GM19328 (cell line): ENCODE measurements around the gene CFDP1.

Experiments
- ATAC-seq: cut with Tn5 transposase; IDR thresholded peaks from one replicate; pipeline ENCODE4 v1.9.1; 2021; ENCODE audit warnings: mild to moderate bottlenecking, moderate library complexity; ENCODE audit not compliant: unreplicated experiment

Gene CFDP1

DNA sequence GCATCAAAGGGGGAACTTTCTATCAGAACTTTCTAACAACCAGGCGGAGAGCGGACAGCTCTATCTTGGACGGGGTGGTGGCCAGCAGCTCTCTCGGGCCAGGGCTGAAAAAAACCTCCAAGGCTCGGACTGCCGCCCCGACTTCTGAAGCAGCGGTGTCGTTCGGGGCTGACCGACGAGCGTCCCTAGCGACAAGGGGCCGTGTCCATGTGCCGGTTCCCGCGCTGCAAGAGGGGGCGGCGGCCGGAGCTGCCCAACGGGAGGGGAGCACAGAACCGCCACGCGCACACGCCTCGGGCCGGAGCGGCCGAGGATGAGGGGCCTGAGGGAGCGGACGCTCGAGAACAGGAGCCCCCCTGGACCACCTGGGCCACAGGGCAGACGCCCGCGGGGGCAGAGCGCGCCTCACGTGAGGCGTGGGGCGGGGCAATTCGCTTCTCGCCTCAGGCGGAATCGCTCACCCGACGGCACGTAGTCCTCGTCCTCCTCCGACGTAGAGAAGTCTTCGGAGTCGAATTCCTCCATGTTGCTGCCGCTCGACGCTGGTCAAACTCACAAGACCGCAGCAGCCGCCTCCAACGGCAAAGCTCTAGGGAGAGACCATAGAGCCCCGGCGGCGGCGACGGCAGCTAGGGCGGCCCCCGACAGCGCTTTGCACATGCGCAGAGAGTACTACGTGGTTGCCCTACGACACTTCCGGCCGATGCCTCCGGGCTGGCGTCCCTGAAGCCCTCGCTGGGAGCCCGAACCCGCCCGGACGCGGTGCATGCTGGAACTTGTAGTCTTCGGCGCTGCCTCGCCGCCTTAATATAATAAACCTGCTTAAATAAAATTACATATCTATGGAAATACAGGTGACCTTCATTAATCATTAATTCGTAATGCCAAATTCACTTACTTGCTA lies at the start of gene CFDP1:
Gene CFDP1 (minus strand): TSS at position 676 of the 904 bp plus-strand sequence. CDS start 151 bp downstream, at position 525.
- peak; percentile 93 for ATAC-seq

DNA sequence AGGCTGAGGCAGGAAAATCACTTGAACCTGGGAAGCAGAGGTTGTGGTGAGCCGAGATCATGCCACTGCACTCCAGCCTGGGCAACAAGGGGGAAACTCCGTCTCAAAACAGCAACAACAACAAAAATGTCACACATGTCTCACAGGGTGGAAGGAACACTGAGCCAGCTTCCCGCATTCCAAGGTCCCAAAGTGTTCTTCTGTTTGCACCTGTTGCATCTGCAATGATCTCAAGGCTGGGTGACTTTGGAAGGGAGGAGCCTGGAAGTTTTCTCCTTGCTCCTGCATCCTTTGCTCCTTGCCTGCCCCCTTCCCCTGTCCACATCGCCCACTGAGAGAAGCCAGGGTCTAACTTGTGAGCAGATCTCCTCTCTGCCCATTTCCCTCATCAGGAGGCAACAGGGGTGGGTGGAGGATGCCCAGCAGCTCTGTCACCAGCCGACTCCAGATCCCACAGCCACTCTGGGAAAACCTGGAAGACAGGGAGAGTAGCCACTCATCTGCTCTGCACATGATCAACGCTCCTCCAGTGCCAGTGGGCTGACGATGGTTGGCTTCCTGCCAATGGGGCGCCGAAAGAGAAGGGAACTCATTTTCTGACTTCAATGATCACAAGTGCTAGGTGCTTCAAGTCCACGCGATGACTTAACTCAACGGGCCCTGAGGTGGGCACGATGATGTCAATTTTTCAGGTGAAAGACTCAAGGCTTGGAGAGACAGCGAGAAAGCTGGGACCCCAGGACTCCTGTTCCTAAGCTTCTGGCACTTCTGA lies 49.3 kb upstream of the CFDP1 start:
- no peak for ATAC-seq

DNA sequence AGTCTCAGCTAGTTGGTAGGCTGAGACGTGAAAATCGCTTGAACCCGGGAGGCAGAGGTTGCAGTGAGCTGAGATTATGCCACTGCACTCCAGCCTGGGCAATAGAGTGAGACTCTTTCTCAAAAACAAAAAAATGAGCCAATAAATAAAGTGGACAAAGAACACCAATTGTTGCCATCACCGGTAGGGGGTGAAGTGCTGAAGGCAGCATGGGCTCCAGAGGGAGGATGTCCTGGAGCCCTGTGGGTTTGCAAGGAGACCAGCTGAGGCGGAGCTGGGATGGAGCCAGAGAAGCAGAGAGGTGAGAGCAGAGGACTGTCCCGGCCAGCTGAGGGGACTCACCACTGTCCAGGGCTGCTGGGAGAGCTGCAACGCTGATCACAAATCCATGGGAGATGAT lies 48.2 kb upstream of the CFDP1 start:
- no peak for ATAC-seq

DNA sequence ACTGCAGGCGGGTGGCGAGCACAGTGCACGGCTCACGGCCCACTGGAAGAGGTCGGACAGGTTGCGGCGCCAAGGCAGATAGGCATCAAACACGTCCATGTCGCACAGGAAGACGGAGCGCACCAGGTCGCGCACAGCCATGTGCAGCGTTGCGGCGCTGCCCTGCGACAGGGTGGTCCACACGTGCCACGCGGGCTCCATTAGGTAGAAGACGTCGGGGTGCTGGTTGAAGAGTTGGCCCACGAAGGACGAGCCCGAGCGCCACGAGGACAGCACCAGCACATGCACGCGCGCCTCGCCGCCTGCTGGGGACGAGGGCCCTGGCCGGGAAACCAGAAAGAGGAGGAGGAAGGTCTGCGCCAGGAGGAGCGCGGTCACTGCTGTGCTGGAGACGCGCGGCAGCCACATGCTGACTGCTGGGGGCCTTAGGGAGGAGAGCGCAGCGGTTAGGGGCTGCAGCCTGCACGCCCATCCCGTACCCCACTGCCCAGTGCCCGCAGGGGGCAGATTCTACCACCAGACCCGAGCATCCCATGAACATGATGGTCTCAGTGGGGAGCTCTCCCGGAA lies 46.2 kb upstream of the CFDP1 start:
- no peak for ATAC-seq

DNA sequence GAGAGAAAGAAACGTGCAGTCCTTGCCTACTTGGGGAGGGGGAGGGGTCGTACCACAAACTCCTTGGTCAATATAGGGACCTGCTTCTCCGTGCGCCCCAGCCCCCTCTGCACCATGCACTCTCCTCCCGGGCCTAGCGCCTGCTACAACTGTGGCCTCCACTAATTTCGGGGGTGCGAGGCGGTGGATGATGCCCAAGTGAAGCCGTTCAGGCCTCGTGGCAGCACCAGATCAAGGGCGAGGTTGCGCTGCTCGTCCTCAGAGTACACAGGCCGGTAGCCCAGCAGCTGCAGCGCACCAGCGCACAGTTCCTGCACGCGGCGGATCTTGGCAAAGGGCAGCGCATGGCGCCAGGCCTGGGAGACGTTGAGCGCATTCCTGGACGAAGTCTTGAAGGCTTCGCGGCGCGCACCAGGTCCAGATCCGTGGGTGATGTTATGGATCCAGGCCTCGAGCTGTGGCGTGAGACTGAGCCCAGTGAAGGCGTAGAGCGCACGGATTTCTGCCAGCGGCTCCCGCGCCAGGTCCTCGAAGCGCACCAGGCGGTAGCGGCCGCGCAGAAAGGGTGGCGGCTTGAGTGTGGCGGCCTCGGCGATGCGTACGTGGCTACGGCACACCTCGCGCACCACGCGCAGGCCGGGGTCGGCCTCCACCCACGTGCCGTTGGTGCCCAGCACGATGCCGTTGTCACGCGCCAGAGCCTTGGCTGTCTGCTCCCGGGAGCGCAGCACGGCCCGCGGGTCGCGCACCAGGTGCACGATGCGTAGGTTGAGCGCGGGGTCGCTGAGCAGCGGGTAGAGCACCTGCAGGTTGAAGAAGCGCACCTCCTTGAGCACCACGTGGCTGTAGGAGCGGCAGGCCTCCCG lies 45.4 kb upstream of the CFDP1 start:
- ATAC-seq: no peak

DNA sequence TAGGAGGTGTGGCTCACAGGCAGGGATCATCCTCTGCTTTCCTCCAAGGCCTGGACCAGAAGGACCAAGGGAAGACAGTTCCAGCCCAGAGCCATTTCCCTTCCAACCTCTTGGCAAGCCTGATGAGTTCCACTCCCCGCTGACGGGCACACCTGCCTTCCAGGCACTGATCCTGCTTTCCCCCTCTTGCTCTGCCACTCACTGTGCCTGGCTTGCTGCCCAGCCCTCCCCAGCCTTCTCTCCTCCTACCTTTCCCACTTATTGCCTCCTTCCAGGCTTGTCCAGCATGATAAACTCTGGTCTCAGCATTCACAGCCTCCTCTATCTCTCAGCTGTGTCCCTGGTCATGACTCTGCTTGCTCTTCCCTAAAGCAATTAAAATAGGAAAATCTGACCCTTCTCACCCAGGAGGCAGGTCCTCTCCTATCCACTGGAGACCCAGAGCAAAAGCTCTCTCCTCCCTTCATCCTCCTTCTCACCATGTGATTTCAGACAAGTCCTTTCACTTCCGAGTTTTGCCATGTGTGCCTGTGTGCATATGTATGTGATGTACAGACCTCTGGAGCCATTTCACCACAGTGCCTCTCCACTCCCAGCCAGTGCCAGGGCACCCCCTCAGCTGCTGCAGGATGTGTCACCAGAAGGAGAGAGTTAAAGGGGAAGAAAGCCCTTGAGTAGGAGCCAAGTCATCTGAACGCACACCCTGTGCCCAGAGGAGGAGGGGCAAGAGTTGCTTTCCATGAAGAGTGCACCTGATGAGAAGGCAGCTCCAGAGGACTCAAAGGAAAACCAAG lies 44.6 kb upstream of the CFDP1 start:
- no peak for ATAC-seq

DNA sequence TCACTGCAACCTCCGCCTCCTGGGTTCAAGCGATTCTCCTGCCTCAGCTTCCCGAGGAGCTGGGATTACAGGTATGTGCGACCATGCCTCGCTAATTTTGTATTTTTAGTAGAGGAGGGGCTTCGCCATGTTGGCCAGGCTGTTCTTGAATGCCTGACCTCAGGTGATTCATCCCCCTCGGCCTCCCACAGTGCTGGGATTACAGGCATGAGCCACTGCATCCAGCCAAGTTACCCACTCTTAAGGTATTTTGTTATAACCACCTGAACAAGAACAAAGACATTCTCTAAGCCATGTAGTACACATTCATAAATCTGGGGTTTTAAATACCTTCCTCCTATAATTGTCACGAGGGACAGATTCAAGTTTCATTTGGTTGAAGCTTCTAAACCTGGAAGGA lies 43.5 kb upstream of the CFDP1 start:
- ATAC-seq: no peak

DNA sequence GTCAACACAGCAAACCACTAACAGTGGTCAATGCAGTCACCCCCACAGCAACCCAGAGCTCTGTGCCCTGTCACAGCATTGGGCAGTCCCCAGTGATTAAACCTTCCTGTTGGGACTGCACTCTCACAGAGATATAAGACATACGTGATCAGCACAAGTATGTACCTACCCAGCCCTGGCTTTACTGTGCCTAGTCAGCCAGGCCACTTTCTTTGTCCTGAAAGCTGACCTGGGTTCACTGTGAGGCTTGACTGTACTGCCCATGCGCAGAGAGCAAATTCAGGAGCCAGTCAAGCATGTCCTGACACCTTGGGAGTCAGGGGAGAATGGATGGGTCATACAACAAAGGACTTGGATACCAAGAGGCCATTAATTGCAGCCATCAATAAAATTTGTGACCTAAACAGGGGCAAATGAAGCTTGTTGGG lies 42.1 kb upstream of the CFDP1 start:
- ATAC-seq: no peak

DNA sequence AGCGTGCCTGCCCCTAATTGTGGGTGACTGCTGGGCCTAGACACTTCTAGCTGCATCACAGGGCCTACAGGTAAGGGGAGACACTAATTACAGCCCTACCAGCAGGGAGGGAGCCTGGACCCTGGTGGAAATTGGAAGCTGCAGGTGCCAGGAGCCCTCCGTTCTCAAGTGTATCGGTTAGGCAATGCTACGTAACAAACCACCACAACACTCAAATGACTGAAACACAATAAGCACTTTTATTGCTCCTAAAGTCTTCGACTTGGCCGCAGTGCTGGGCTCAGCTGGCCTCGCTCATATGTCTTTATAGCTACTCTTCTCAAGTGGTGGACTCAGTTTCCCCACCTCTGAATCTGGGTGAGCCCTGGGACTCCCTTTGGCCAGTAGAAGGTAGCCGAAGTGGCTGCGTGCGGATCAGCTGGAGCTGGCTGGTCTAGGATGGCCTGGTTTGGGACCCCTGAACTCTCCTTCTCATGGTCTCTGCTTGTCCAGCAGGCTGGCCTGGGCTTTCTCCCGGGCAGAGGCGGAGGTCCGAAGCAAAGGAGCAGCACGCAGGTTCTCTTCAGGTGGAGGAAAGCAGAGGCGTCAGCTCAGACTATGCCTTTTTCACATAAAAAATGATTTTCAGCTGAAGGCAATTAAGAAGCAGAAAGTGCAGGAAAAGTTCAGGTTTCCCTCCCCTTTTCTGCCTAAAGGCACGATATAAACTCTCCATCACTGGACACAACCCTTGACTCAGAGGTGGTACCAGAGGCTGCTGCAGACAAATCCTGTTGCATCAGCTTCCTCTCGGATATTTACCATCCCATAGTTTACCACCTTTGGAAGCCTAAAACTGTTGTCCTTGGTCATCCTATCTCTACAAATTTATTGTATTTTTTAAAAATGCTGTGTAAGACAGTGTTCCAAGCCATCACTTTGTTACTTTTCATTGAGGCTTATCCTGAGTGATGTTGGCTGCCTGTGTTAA lies 39.9 kb upstream of the CFDP1 start:
- no peak for ATAC-seq

DNA sequence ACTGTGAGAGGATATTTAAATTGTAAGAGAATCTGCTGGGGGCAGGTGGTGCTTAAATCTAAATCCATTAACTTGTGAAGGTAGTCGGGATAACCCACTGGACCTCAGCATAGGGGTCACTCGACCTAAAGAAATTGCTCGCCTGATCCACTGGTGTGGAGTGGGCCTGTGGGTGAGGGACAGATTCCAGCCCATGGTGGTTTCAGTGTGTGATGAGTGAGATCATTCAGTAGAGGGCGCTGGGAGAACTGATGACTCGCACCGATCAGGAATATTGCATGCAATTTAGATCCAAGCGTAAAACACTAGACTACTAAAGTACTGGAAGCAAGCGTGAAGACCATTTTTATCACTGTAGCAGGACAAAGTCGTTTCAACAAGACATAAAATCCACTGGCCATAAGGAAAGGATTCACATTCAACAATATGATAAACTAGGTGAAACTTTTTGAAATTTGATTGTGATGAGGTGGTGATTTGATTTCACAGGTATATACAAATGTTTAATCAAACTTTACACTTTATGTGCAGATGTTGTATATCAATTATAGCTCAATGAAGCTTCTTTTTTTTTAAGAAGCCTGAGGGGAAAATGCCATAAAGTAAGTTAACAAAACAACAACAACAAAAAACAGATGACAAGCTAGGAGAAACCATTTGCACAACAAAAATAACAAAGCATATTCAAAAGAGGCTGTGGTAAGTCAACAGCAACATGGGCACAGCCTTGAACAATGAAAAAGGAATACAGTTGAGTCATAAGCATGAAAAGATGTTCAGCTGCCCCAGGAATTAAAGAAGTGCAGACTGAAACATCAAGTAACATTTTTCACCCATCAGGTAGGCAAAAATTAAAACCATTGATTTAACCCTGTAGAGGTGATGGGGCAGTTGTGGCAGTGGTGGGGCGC lies 38.7 kb upstream of the CFDP1 start:
- peak; percentile 57 for ATAC-seq

DNA sequence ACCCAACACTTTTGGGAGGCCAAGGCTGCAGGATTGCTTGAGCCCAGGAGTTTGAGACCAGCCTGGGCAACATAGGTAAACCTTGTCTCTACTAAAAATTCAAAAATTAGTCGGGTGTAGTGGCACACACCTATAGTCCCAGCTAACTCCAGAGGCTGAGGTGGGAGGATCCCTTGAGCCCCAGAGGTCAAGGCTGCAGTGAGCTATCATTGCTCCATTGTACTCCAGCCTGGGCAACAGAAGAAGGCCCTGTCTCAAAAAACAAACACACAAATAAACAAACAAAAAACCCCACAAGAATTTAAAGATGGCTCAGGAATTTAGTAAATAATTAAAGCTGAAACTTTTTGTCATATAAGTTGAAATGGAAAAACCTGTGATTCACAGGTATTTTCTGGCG lies 33.5 kb upstream of the CFDP1 start:
- ATAC-seq: no peak

DNA sequence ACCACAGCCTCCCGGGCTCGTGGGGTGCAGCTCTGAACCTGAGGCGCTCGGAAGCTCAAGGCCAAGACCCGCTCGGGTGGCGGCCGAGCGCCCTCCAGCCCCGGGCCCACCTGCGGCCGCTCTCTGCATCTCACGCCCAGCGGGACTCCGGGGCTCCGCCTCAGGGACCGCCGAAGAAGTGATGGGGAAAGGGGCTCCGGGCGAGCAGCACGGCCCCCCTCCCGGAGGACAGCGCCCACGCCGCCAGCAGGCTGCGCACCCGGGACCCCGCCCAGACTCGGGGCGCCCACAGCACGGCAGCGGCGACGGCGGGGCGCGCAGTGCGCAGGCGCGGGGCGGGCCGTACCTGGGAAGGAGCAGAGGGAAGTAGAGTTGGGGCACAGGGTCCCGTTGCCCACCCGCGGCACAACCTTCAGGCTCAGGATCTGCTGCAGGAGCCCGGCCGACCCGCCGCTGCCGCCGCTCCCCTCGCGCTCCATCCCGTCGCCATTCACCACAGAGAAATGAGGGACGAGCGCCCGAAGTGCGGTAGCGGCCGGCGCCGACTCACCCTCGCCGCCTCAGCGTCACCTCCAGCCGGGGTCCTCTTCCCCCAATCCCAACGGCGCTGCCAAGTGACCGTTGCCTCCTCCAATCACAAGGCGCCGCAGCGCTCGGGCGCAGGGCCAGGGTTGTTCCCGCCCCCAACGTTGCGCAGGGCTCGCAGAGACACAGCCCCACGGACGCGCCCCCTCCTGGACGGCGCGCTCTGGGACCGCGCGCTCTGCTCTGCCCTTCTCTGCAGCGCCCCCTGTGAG lies 31.0 kb upstream of the CFDP1 start, which contains the start of gene TMEM170A:
Gene TMEM170A (minus strand): TSS at position 568 of the 797 bp plus-strand sequence. CDS start 89 bp downstream, at position 479.
- ATAC-seq: peak; percentile 90

DNA sequence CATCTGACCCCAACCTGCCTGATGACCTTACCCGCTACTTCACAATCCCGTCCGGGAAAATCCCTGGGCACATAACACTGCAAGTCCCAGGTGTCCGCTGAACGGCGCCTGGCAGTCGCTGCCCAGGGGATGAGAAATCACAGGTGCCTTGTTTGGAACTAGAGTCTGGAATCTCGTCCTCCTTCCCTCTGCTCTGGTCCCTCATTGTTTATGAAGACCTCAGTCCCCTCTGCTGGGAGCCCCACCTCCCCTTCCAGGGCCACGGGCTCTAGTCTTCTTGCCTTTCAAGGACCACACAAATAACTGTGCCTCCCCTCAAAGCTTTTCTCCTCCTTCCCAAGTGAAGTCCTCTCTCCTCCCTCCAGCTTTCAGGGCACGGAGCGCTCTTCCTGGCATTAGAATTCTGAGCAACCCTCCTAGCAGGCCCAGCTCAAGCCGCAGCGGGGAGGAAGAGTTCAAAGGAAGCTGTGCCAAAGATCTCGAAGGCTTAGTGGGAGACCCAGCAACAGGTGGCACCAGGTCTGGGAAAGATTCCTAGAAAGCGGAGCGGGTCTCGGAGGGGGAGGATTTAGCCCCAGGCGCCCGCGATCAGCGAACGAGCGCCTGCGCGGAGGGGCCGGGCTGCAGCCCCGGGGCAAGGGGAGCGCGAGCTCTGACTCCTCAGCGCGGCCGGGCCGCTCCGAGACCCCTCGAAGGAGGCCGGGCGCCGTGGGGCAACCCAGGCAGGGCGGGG lies 30.3 kb upstream of the CFDP1 start:
- ATAC-seq: peak; percentile 5

DNA sequence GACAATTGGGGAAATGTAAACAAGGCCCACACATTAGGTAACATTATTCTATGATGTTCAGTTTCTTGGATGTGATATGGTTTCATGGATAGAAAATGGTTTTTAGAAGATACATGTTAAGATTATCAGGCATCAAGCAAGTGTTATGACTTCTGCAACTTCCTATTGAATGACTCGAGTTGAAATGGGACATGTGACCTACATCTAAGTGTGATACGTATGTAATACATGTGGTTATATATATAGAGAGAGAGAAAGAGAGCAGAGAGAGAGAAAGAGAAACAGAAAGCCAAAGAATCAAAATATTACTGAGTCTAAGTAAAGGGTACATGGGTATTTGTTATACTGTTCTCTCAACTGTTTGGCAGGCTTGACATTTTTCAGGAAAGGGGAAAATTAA lies 29.5 kb upstream of the CFDP1 start:
- no peak for ATAC-seq

DNA sequence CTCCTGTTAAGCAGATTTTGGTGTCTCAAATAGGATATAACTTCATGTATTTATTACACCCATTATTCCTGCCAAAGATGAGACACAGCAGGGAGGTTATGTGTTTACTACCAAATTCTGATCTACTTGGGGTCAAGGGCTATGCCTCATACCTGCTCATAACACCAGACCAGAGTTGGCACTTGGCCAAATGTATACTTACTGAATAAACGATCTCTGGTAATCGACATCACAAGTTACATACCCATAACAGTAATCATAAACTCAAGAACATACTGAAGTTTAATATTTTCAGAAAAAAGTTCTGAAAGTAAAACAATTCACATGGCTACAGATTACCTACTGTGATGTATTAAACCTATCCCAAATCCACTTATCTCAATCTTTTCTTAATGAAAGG lies 28.3 kb upstream of the CFDP1 start:
- no peak for ATAC-seq

DNA sequence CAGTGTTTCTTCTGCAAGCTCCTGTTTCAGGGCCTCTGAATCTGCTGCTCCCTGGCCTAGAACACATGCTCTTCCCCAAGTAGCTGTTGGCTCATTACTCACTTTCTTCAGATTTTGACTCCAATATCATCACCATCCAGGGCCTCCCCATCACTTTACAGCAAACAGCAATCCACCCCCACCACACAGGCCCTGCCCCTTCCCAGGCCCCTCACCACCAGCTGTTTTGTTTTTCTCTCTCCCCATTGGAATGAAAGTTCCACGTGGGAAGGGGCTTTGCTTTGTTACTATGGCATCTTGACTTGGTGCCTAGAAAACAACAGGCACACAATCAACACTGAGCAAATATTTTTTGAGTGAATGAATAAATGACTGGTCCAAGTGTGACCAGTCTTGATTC lies 27.1 kb upstream of the CFDP1 start:
- ATAC-seq: no peak
